GM19193 (cell line): ENCODE results near the gene IBA57.

Experiments
- POLR2A ChIP-seq: IDR thresholded peaks from 4 replicates; pipeline ENCODE4 v1.6.1; 2011; ENCODE audit not compliant: insufficient read depth, insufficient read length; ENCODE audit errors: extremely low read depth

Gene IBA57

DNA sequence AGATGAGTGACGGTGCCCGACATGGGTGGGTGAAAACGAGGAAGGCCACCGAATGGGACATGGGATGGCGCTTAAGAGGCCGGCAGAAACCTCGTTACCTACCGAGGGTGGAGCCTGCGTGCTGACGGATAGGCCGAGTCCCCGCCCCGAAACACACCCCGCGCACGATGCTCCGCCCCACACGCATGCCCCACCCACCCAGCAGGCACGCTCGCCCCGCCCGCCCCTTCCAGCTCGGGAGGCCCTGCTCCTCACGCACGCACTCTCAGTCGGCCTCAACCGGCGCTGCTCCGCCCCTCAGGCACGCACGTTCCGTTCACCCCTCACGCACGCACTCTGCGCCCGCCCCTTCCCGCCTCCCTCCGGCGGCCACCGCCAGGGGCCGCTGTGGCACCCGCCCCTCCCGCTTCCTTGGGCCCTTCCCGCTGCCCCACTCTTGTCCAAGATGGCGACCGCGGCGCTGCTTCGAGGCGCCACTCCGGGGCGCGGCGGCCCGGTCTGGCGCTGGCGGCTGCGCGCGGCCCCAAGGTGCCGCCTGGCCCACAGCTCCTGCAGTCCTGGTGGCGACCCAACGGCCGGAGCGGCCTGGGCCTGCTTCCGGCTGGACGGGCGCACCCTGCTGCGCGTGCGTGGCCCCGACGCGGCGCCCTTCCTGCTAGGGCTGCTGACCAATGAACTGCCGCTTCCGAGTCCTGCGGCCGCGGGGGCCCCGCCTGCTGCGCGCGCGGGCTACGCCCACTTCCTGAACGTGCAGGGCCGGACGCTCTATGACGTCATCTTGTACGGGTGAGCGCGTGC lies at the start of gene IBA57:
TSS of gene IBA57 (plus strand) at position 433 of the 798 bp plus-strand sequence. CDS start at position 446, 13 bp downstream.
- peak; percentile 98 for TF ChIP-seq POLR2A

DNA sequence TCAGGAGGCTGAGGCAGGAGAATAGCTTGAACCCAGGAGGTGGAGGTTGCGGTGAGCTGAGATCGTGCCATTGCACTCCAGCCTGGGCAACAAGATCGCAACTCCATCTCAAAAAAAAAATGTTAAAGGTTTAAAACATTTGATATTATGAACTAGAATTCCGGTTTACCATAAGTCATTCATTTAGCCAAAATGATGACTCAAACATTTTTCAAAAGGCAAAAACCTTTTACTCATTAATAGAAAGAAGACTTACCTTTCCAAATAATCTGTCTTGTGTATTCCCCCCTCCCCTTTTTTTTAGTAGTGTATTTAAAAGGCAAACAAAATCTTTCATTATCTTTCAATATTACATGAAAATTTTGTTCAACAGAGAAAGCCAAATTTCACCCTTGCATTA lies 48.3 kb upstream of the IBA57 start:
- no peak for TF ChIP-seq POLR2A

DNA sequence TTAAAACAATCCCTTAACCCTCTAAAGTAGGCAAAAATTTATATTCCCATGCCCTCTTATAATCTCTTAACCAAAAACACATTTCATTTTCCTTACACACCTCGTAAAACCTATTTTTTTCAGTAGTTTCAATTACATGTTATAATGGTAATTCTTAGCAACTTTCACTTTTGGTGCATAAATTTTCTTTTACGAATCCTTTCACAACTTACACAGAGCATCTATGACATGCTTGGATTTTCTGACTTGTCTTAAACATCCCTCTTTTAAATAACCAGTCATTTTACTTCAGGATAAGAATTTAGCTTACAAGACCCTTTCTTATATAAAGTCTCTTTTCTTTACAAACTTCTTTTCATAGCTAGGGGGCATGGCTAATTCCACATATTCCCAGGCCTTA lies 47.6 kb upstream of the IBA57 start:
- TF ChIP-seq POLR2A: no peak

DNA sequence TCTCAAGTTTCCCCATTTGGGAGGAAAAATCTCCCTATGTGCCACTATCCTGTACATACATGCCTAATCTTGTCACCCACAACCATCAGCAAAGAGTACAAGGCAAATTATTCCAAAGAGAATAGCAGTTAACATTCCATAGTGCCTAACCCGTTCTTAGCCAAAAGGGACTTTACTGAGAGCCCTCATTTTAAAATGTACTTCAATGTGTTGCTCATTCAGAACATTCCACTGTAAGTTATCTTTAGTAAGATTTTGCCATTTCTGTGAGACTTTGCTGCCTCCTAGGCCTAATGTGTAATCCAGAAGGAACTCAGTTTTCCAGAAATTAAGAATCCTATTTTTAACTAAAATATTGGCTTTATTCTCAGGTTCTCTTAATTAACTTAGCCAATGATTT lies 45.3 kb upstream of the IBA57 start:
- TF ChIP-seq POLR2A: no peak

DNA sequence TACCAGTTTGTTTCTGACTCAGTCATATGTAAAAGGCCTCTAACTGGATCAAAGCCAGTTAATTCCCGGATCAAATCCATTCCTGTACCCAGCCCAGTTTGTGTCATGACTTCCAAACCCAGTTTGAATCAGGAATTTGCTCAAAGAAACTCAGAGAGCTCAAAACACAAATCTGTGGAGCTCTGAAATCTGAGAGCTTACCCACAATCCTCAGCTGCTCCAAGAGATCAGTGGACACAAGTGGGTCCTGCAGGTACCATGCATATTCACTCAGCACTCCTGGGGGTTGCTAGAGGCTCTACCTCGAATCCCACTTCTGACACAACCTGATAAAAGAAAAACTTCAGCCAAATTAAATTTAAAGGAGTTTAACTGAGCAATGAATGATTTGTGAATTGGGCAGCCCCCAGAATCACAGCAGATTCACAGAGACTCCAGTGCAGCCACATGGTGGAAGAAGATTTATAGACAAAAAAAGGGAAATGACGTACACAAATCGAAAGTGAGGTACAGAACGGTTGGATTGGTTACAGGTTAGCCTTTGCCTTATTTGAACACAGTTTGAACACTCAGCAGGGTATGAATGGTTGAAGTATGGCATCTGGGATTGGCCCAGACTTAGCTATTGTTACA lies 44.6 kb upstream of the IBA57 start:
- no peak for TF ChIP-seq POLR2A

DNA sequence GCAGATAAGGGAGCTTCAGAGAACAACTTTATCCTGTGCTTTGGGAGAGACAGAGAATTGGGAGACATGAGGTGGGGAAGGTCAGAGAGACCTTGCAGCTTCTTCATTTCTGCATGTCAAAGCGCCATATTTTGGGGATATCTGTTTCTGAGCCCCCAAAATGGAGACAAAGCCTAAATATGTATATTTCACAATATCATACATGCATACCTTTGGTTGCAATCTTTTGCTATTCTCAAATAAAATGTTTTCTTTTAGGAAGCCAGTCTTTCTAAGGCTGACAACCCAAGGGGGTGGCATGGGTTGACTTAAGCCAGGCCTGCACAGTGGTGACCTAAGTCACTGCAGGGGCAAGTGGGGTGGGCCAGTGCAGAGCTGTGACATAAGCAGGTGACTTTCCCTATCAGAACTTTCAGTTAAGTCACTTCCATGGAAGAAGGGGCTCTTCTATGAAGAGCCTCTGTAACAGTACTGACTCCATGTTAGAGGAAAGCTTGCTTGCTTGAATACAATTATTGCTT lies 42.6 kb upstream of the IBA57 start:
- no peak for TF ChIP-seq POLR2A

DNA sequence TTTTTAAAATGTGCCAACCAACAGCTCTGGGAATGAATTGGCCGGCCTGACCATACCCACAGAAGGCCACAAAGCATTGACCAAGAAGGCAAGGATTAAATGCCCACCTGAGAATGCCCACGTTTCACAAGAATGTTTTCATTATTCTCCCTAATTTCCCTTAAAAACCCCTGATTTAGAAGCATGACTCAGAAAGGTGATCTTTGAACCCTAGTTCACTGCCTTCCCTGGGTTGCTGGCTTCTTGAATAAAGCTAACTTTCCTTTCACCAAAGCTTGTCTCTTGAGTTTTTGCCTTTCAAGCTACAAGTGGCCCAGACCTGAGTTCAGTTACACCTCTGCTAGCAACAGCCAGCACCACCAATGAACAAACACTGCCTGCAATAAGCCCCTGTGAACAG lies 42.1 kb upstream of the IBA57 start:
- no peak for TF ChIP-seq POLR2A

DNA sequence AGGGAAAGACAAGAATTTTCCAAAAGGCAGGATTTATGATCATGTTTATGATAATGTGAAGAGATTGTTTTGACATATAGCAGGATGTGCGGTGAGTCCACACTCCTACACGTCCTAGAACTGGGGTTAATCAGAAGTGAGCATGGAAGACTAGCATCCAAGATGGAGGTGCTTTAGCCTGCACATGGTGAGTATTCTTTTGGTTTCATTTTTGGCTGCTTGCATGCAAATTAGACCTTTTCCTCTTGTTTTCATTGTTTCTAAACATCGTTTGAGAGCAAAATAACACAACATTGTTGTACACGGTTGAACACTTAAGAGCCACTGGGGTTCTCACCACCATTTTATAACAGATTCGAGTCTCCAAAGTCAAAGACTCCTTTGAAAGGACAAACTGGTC lies 40.4 kb upstream of the IBA57 start:
- no peak for TF ChIP-seq POLR2A

DNA sequence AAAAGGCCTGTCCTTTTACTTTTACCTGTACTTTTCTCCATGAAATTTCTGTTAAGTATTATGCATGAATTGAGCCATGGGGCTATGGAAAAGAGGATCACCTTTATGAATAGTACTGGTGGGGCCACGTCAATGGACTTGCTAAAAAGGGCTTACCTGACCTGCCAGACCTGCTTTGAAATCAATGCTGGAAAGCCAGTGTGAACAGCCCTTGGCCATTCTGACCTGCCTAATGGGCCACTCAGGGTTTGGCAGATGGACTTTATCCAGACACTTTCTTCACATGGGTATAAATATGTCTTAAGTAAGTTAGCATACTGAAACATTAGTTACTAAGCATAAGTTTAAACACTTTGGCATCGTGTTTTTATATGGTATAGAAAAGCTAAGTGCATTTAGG lies 33.8 kb upstream of the IBA57 start:
- no peak for TF ChIP-seq POLR2A

DNA sequence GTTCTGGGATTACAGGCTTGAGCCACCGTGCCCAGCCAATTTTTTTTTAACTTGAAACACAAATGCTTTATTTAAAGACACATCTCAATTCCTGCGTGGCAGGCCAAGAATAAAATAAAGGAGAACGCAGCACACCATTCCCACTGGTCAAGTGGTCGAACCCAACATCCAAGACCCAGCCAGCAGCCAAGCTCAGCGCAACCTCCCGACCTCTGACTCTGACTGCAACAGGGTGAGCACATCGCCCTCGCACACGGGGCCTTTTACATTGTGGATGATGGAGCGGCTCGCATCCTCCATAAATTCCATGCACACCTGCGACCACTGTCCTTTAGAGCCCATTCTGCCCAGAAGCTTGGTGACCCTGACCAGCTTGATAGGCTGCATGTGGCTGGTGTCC lies 31.0 kb upstream of the IBA57 start:
- TF ChIP-seq POLR2A: no peak

DNA sequence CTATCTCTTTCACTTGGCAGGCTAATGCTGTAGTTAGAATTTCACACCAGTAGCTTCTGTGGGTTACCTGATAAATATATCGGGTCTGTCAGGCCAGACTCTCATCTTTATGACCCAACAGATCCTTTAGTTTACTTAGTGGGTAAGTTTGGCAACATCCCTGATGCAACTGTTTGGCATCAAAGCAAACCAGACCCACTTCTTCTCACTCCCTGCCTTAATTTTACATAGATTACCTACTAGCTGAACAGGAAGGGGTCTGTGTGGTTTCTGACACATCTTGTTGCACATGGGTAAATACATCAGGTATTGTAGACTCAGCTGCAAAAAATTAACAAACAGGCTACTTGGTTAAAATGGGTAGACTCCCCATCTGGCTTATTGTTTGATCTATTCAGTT lies 28.7 kb upstream of the IBA57 start:
- no peak for TF ChIP-seq POLR2A

DNA sequence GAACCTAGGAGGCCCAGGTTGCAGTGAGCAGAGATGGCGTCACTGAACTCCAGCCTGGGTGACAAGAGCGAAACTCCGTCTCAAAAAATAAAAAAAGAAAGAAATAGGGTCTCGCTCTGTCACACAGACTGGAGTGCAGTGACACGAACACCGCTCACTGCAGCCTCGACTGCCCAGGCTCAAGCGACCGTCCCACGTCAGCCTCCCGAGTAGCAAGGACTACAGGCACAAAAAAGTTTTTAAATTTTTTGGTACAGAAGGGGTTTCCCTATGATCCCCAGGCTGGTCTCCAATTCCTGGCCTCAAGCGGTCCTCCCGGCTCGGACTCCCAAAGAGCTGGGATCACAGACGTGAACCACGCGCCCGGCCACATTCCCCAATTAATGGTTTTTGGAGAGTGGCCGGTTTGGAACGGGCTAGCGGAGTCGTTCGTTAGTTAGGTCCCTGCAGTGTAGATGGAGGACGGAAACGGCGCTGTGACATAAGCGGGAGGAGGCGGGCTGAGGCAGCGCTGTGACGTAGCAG lies 26.1 kb upstream of the IBA57 start:
- TF ChIP-seq POLR2A: no peak

DNA sequence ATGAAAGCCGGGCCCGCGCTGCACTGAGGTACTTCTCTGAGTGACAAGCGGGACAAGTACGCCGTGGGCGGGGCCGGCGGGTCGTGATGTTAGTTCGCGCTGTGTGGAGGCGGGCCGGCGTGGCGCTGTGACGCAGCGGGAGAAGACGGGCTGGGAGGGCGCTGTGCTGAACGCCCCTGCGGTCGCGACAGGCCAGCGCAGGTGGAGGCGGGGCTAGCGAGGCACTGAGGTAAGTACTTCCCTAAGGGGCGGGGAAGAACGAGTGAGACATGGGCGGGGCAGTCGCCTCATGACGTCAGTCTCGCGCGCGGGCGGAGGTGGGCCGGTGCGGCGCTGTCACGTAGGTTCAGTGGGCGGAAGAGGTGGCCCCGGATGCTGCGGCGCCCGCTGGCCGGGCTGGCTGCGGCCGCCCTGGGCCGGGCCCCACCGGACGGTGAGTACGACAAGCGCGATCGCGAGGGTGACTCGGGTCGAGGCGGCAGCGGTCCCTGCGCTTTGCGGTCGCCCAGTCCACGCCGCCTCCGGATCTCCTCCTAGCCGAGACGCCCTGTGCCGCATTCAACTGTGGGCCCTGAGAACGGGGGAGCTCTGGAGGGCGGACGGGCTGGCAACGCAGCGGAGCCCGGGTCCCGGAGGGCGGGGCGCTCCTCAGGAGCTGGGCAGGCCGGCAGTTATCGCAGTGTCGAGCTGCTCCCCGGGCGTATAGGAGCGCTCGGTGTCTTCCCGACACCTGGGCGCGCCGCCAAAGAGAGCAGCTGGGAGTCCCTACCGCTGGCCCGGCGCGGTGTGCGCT lies 25.5 kb upstream of the IBA57 start, which contains the start of gene GUK1:
TSS of gene GUK1 (plus strand) at position 349 of the 793 bp plus-strand sequence. CDS start at position 373, 24 bp downstream.
- TF ChIP-seq POLR2A: peak; percentile 94

DNA sequence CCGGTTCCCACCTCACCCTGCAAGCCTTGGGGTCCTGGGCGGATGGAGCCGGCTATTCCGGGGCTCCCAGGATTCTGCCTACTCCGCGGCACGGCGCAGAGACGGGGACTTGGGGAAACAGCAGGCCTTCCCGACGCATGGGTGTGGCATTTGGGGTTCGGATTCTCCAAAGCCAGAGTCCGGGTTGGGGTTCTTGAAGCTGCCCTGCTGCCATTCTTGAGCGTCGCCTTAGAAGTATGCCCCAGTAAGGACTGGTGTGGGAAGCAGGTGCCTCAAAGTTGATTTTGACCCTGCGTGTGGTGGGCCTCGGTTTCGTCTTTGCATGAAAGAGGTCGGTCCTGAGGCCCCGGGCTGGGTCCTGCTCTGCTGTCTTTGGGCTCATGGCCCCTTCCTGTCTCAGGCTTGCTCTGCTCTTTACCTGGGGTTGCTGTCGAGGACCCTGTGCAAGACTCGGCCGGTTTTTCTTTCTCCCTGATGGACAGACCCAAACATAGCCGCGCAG lies 24.8 kb upstream of the IBA57 start:
- TF ChIP-seq POLR2A: no peak
